ENCODE data around the gene OGFOD1. TPM values are rescaled to one million over a fixed set of nuclear protein-coding genes. Genes with fewer than 3 reads are reported as not detected.

OGFOD1 gene
- total RNA-seq, 1 donor from 2014 or later = 107 TPM

DNA sequence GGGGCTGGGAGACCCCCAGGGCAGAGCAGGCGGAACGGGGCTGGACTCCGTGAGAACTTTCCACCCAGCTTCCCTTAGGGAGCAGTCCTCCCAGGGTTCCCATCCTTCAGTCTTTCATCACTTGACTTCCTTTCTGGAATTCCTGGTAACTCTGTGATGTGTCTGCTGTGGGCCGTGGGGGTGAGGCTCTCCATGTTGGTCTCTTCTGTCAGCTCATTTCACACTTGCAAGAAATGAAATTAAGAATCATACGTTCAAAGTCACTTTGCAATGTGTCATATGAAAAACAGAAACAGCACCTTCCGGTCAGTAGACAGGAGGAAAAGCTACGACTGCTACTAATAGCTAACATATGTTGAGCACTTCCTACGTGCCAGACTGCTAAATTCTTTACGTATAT is 73.9 kb downstream of the OGFOD1 start:
- H3K27me3 Mint-ChIP-seq (ENCODE audit: low read depth, unreplicated experiment) = peaks cover 9% of the 10 kb centered on the region
- no peaks in the 10 kb centered on the region for H3K79me2 ChIP-seq (ENCODE audit: insufficient read depth, low read length)
- H3K9ac ChIP-seq (ENCODE audit: low read length) = no peak overlapping the region
- H3K4me2 ChIP-seq (ENCODE audit: low read length) = peak overlapping the region; percentile 59
- H3K4me3 ChIP-seq (ENCODE audit: insufficient read depth, low read depth, low read length) = no peak overlapping the region
- H3K36me3 Mint-ChIP-seq (ENCODE audit: low read depth, unreplicated experiment) = no peaks in the 10 kb centered on the region
- H3K4me1 Mint-ChIP-seq (ENCODE audit: low read depth, unreplicated experiment) = peaks cover 3% of the 10 kb centered on the region
- no peaks in the 10 kb centered on the region for H3K36me3 ChIP-seq (ENCODE audit: insufficient read depth, low read length)
- no peak overlapping the region for H3K27ac Mint-ChIP-seq (ENCODE audit: unreplicated experiment)
- no peak for DNase-seq (ENCODE audit: low read depth)
- H2AFZ ChIP-seq (ENCODE audit: low read depth, low read length) = no peak overlapping the region
- H3K9me3 Mint-ChIP-seq (ENCODE audit: unreplicated experiment) = no peaks in the 10 kb centered on the region
- H3K4me1 ChIP-seq (ENCODE audit: insufficient read depth, low read length) = peaks cover 6% of the 10 kb centered on the region
- no peaks in the 10 kb centered on the region for H3K27me3 ChIP-seq (ENCODE audit: insufficient read depth, low read length)
- FAIRE-seq = peak; percentile 54
- no peak overlapping the region for H3K4me3 Mint-ChIP-seq (ENCODE audit: unreplicated experiment)
- H3K9me3 ChIP-seq (ENCODE audit: insufficient read depth, low read depth, low read length) = no peaks in the 10 kb centered on the region
- no peak overlapping the region for H3K27ac ChIP-seq (ENCODE audit: low read depth, low read length)
- no peak for TF ChIP-seq EZH2 (IDR thresholded peaks at IDR 0.05; ENCODE audit: insufficient read depth, low read length)
- TF ChIP-seq, protein P1, sequence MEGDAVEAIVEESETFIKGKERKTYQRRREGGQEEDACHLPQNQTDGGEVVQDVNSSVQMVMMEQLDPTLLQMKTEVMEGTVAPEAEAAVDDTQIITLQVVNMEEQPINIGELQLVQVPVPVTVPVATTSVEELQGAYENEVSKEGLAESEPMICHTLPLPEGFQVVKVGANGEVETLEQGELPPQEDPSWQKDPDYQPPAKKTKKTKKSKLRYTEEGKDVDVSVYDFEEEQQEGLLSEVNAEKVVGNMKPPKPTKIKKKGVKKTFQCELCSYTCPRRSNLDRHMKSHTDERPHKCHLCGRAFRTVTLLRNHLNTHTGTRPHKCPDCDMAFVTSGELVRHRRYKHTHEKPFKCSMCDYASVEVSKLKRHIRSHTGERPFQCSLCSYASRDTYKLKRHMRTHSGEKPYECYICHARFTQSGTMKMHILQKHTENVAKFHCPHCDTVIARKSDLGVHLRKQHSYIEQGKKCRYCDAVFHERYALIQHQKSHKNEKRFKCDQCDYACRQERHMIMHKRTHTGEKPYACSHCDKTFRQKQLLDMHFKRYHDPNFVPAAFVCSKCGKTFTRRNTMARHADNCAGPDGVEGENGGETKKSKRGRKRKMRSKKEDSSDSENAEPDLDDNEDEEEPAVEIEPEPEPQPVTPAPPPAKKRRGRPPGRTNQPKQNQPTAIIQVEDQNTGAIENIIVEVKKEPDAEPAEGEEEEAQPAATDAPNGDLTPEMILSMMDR (IDR thresholded peaks at IDR 0.05; ENCODE audit: insufficient read depth, low read depth, low read length) = no peak
- H4K20me1 ChIP-seq (ENCODE audit: insufficient read depth, low read length) = no peaks in the 10 kb centered on the region

Other genes with a start within 250 kb of the OGFOD1 start
- 86.2 TPM in 2 replicates for gene AMFR, start 26.0 kb upstream of the OGFOD1 start, total RNA-seq
- gene NUDT21, start 222 bp upstream of the OGFOD1 start, total RNA-seq = 86.0 and 86.2 TPM in 2 replicates
- gene BBS2, start 68.5 kb downstream of the OGFOD1 start, total RNA-seq = 26.6 and 29.0 TPM in 2 replicates
- gene MT4, start 113.5 kb downstream of the OGFOD1 start, total RNA-seq = not detected in 2 replicates
- not detected in 2 replicates for gene MT3, start 138.0 kb downstream of the OGFOD1 start, total RNA-seq
- gene MT2A, start 157.0 kb downstream of the OGFOD1 start, total RNA-seq = 84.2 and 112 TPM in 2 replicates
- 10.7 and 11.9 TPM in 2 replicates for gene MT1E, start 174.2 kb downstream of the OGFOD1 start, total RNA-seq
- not detected in 2 replicates for gene MT1M, start 181.1 kb downstream of the OGFOD1 start, total RNA-seq
- gene MT1A, start 187.1 kb downstream of the OGFOD1 start, total RNA-seq = not detected in 2 replicates
- gene MT1B, start 200.3 kb downstream of the OGFOD1 start, total RNA-seq = not detected in 2 replicates
- not detected in 2 replicates for gene MT1F, start 206.4 kb downstream of the OGFOD1 start, total RNA-seq
- 0.87 TPM in 1 of 2 replicates, not detected in the other for gene MT1G, start 216.5 kb downstream of the OGFOD1 start, total RNA-seq
- gene MT1H, start 218.3 kb downstream of the OGFOD1 start, total RNA-seq = not detected in 2 replicates
- gene MT1X, start 230.9 kb downstream of the OGFOD1 start, total RNA-seq = 7.0 and 9.7 TPM in 2 replicates

Measured in astrocyte (in vitro differentiated cells and primary cell).